ENCODE results near the gene MIEN1. TPM values are rescaled to one million over a fixed set of nuclear protein-coding genes. Genes with fewer than 3 reads are reported as not detected.

MIEN1 gene
- total and polyA plus RNA-seq, 2 of the 13 experiments (the other 11 are each of a cell fraction or from before 2014, with no cell fraction given), result 40.6 to 56.6 TPM

DNA sequence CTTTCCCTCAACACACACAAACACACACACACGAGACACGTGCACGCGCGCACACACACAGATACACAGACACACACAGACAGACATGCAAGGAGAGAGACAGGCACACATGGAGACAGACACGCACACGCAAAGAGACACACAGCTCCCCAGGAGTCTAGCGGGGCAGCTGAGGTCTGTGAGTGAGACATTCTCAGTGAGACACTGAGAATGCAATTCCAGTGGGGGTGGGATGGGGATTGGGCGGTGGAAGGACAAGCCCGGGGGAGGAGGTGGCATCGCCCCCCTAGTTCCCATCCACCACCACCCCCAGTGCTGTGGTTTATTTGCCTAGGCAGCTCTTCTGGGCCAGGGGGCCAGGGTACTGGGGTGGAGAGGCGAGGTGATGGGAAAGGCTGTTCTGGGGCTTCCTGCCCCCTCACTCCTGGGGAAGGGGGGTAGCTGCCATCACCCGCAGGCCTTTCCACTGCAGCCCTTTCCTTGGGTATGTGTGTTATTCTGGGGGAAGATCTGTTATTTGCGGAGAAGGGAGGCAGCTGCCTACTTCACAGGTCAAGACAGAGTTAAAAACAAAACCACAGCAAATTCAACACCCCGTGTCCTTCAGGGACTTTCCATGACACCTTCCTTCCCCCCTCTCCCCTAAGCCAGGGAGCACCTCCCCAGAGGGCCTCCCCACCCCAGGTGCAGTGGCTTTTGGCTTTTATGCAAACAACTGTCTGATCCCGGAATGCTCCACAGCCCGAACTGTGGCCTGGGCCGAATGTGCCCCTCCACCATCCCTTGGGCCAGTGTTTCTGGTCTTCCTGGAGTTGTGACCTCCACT is 25.4 kb upstream of the MIEN1 start (continued):
- TF ChIP-seq ZUFSP (CRISPR knock-in tag; IDR thresholded peaks at IDR 0.05; ENCODE audit: borderline replicate concordance), result no peak
- peak; percentile 47; the same call in 1 of the 2 replicates for TF ChIP-seq ZNF292 (CRISPR knock-in tag; IDR thresholded peaks at IDR 0.05; ENCODE audit: borderline replicate concordance, low read depth)
- TF ChIP-seq, protein P1, sequence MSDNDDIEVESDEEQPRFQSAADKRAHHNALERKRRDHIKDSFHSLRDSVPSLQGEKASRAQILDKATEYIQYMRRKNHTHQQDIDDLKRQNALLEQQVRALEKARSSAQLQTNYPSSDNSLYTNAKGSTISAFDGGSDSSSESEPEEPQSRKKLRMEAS (IDR thresholded peaks at IDR 0.05), result 0 out of 2 replicates have a peak, but pooled peaks have one; percentile 38
- peak; percentile 91; the same call in 1 of the 2 replicates for TF ChIP-seq ZNF839 (CRISPR knock-in tag; IDR thresholded peaks at IDR 0.05; ENCODE audit: borderline replicate concordance)
- TF ChIP-seq ZNF235 (CRISPR knock-in tag; IDR thresholded peaks at IDR 0.05; ENCODE audit: borderline replicate concordance), result no peak
- TF ChIP-seq ZNF646 (CRISPR knock-in tag; IDR thresholded peaks at IDR 0.05), result peak; percentile 54; the same call in 1 of the 2 replicates
- TF ChIP-seq, protein P2, sequence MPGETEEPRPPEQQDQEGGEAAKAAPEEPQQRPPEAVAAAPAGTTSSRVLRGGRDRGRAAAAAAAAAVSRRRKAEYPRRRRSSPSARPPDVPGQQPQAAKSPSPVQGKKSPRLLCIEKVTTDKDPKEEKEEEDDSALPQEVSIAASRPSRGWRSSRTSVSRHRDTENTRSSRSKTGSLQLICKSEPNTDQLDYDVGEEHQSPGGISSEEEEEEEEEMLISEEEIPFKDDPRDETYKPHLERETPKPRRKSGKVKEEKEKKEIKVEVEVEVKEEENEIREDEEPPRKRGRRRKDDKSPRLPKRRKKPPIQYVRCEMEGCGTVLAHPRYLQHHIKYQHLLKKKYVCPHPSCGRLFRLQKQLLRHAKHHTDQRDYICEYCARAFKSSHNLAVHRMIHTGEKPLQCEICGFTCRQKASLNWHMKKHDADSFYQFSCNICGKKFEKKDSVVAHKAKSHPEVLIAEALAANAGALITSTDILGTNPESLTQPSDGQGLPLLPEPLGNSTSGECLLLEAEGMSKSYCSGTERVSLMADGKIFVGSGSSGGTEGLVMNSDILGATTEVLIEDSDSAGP (CRISPR knock-in tag; IDR thresholded peaks at IDR 0.05; ENCODE audit: borderline replicate concordance), result 0 out of 2 replicates have a peak, but pooled peaks have one; percentile 10
- TF ChIP-seq CBX5 (CRISPR knock-in tag; IDR thresholded peaks at IDR 0.05; ENCODE audit: borderline replicate concordance), result 0 out of 2 replicates have a peak, but pooled peaks have one; percentile 7
- TF ChIP-seq, protein P3, sequence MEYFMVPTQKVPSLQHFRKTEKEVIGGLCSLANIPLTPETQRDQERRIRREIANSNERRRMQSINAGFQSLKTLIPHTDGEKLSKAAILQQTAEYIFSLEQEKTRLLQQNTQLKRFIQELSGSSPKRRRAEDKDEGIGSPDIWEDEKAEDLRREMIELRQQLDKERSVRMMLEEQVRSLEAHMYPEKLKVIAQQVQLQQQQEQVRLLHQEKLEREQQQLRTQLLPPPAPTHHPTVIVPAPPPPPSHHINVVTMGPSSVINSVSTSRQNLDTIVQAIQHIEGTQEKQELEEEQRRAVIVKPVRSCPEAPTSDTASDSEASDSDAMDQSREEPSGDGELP (IDR thresholded peaks at IDR 0.05; ENCODE audit: borderline replicate concordance, low read depth), result no peak
- TF ChIP-seq MNT (IDR thresholded peaks at IDR 0.05), result peak; percentile 40; the same call in 1 of the 2 replicates
- TF ChIP-seq NFKBIZ (CRISPR knock-in tag; IDR thresholded peaks at IDR 0.05), result no peak
- 0 out of 2 replicates have a peak, but pooled peaks have one; percentile 61 for TF ChIP-seq ZSCAN21 (CRISPR knock-in tag; IDR thresholded peaks at IDR 0.05; ENCODE audit: borderline replicate concordance)
- no peak; the same call in 1 of the 2 replicates for TF ChIP-seq FOSL2 (CRISPR knock-in tag; IDR thresholded peaks at IDR 0.05)
- peak; percentile 20; the same call in 1 of the 2 replicates for TF ChIP-seq ZNF788 (CRISPR knock-in tag; IDR thresholded peaks at IDR 0.05; ENCODE audit: borderline replicate concordance)

Measured in HepG2 (cell line).